Parietal lobe (tissue), 1 donor: Measurements from ENCODE around the gene SDK2. TPM values are rescaled to one million over a fixed set of nuclear protein-coding genes. Genes with fewer than 3 reads are reported as not detected.

Source experiments
- total RNA-seq: library from RNA; depleted of rRNA; stranded (reverse); fragments of >200 nt; gene quantifications from one replicate; pipeline ENCODE4 v1.2.3, GENCODE V29; 2014

Gene SDK2
- total RNA-seq: 19.4 TPM

GRCh38 chr17:73644145-73645049 lies at the start of gene SDK2:
SDK2 (minus strand) TSS chr17:73644445; CDS start chr17:73644088, 357 bp downstream.

DNA sequence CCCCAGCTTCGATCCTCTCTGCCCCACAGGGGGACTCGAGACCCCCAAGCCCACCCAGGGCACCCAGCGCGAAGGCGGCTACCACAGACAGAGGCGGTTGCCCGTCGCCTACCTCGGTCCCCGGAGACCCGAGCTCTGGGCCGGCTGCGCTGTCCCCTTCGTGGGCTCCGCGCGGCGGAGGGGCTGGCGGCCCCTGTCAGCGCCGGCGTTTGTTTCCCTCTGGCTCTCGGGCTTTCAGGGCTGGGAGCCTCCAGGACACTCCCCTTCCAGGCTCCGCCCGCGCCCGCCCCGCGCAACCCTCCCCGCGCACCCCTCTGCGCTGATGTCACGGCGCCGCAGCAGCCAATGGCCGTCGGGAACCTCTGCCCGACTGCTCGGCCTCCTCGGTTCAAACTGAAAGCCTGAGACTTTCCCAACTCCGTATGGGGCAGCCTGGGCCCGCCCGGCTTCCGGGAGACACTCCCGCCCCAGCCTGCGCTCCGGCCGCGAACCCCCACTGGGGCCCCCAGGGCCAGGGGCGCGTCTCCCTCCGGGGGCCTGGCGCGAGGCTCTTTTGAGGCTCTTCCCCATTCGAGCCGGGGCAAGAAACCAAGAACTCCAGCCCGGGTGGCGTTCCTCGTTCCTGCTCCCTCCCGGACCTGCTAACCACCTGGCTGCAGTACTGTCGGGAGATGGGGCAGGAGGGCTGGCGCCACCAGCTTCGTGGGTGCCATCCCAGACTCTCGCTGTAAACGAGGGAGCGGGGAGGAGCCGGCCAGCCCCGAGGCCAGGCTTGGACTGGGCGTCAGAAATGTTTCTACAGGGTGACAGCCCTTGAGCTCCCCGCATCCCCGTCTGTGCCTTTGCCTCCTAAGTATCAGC lies 332.2 kb downstream of the SDK2 start, which contains the start of gene CDC42EP4:
Gene CDC42EP4 (minus strand): TSS at position 221 of the 861 bp plus-strand sequence. CDS start 25,501 bp downstream, outside the sequence.

